ENCODE measurements around the gene PTPRN2. TPM values are rescaled to one million over a fixed set of nuclear protein-coding genes. Genes with fewer than 3 reads are reported as not detected.

PTPRN2 gene
- polyA plus RNA-seq, 1 of the 3 experiments (the other 2 are of a cell fraction): 4.0 TPM

DNA sequence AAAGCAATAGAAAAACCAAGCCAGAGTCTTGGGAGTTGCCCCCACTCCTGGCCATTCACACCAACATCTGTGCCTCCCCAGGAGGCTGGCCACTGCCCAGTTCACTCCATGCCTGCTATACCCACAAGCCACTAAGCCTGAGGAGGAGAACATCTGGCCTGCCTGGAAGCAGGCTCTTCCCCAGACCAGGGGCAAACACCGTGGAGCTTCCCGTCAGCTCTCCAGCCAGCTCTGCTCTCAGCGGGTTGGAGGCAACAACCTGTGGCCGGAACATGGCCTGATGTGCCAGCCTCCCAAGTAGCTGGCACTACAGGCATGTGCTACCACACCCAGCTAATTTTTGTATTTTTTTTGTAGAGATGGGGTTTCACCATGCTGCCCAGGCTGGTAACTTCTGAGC, 9.1 kb upstream of the PTPRN2 start:
- Histone ChIP-seq H4K20me1 (ENCODE audit: insufficient read depth) (no peaks in the 10 kb centered on the region), H3K4me1 (ENCODE audit: control insufficient read depth in 1 of 2, insufficient read depth in 2 of 2, low read depth in 1 of 2, low read length in 1 of 2) (no peaks in the 10 kb centered on the region; a peak in 1 of 4 replicates), H3K36me3 (replicated peaks in 1 of 2; ENCODE audit: control insufficient read depth in 1 of 2, insufficient read depth in 2 of 2, low read length in 1 of 2) (no peaks in the 10 kb centered on the region), H3K9me3 (no peaks in the 10 kb centered on the region), H3K79me2 (ENCODE audit: insufficient read depth) (no peaks in the 10 kb centered on the region), H3K4me3 (ENCODE audit: low read depth in 2 of 2, low read length in 1 of 2) (no peak overlapping the region), H3F3A (replicated peaks; ENCODE audit: insufficient read depth) (peaks cover 3% of the 10 kb centered on the region), H3K4me2 (no peak overlapping the region), H2AFZ (ENCODE audit: low read depth) (no peak overlapping the region), H3K27me3 (ENCODE audit: insufficient read depth) (no peaks in the 10 kb centered on the region), H3K9ac (no peak overlapping the region), H3K9me2 (no peaks in the 10 kb centered on the region), H3K27ac (ENCODE audit: low read depth in 2 of 2, low read length in 1 of 2) (no peak overlapping the region)
- CTCF ChIA-PET: no interaction called here
- POLR2A ChIA-PET: no interaction called here
- WGBS (ENCODE audit: low lambda C conversion rate): 74% methylated on average over 4 of the region's 4 CpGs
- DNase-seq: no peak
- TF ChIP-seq ELF1 (IDR thresholded peaks at IDR 0.05) (no peak), FOXM1 (IDR thresholded peaks at IDR 0.05; ENCODE audit: low read depth) (no peak), YY1 (IDR thresholded peaks at IDR 0.05; ENCODE audit: low read depth) (no peak), FOXJ3 (CRISPR knock-in tag; IDR thresholded peaks at IDR 0.05) (no peak), RFX5 (IDR thresholded peaks at IDR 0.05; ENCODE audit: low read length) (no peak), SIN3A (IDR thresholded peaks at IDR 0.05; ENCODE audit: borderline replicate concordance, low read depth, low read length) (no peak)
- TF ChIP-seq, protein P1, sequence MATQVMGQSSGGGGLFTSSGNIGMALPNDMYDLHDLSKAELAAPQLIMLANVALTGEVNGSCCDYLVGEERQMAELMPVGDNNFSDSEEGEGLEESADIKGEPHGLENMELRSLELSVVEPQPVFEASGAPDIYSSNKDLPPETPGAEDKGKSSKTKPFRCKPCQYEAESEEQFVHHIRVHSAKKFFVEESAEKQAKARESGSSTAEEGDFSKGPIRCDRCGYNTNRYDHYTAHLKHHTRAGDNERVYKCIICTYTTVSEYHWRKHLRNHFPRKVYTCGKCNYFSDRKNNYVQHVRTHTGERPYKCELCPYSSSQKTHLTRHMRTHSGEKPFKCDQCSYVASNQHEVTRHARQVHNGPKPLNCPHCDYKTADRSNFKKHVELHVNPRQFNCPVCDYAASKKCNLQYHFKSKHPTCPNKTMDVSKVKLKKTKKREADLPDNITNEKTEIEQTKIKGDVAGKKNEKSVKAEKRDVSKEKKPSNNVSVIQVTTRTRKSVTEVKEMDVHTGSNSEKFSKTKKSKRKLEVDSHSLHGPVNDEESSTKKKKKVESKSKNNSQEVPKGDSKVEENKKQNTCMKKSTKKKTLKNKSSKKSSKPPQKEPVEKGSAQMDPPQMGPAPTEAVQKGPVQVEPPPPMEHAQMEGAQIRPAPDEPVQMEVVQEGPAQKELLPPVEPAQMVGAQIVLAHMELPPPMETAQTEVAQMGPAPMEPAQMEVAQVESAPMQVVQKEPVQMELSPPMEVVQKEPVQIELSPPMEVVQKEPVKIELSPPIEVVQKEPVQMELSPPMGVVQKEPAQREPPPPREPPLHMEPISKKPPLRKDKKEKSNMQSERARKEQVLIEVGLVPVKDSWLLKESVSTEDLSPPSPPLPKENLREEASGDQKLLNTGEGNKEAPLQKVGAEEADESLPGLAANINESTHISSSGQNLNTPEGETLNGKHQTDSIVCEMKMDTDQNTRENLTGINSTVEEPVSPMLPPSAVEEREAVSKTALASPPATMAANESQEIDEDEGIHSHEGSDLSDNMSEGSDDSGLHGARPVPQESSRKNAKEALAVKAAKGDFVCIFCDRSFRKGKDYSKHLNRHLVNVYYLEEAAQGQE (IDR thresholded peaks at IDR 0.05; ENCODE audit: low read depth, low read length): no peak
- TF ChIP-seq, protein P2, sequence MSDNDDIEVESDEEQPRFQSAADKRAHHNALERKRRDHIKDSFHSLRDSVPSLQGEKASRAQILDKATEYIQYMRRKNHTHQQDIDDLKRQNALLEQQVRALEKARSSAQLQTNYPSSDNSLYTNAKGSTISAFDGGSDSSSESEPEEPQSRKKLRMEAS (IDR thresholded peaks at IDR 0.05; ENCODE audit: low read depth): no peak

DNA sequence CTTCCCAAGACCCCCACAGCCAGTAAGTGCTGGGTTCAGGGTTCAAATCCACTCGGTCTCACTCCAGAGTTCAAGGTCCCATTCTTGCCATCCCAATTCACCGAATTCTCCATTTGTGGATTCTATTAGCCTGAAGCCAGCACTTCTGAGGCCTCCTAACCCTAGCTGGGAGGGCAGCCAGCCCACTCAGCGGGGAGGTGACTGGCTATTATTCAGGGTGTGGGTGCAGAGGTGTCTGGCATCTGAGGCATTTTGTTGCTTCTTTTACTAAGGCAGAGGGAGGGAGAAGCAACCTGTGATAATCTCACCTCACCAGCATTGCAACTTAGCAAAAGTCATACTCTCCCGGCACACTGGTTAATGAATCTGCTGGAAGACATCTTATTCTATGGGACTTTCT, 8.7 kb upstream of the PTPRN2 start:
- H3K9me3 ChIP-seq: no peaks in the 10 kb centered on the region
- no peaks in the 10 kb centered on the region for H4K20me1 ChIP-seq (ENCODE audit: insufficient read depth)
- ChIA-PET POLR2A (no interaction called here), CTCF (no interaction called here)
- H2AFZ ChIP-seq (ENCODE audit: low read depth): no peak overlapping the region
- H3F3A ChIP-seq (replicated peaks; ENCODE audit: insufficient read depth): peaks cover 3% of the 10 kb centered on the region
- TF ChIP-seq ELF1 (IDR thresholded peaks at IDR 0.05) (no peak), RCOR1 (IDR thresholded peaks at IDR 0.05; ENCODE audit: low read length) (no peak), POLR2AphosphoS5 (IDR thresholded peaks at IDR 0.05; ENCODE audit: low read depth, low read length) (no peak), YY1 (IDR thresholded peaks at IDR 0.05; ENCODE audit: low read depth) (no peak), RAD21 (IDR thresholded peaks at IDR 0.05; ENCODE audit: low read length) (no peak)
- TF ChIP-seq, protein P3, sequence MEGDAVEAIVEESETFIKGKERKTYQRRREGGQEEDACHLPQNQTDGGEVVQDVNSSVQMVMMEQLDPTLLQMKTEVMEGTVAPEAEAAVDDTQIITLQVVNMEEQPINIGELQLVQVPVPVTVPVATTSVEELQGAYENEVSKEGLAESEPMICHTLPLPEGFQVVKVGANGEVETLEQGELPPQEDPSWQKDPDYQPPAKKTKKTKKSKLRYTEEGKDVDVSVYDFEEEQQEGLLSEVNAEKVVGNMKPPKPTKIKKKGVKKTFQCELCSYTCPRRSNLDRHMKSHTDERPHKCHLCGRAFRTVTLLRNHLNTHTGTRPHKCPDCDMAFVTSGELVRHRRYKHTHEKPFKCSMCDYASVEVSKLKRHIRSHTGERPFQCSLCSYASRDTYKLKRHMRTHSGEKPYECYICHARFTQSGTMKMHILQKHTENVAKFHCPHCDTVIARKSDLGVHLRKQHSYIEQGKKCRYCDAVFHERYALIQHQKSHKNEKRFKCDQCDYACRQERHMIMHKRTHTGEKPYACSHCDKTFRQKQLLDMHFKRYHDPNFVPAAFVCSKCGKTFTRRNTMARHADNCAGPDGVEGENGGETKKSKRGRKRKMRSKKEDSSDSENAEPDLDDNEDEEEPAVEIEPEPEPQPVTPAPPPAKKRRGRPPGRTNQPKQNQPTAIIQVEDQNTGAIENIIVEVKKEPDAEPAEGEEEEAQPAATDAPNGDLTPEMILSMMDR (IDR thresholded peaks at IDR 0.05): no peak
- TF ChIP-seq, protein P4, sequence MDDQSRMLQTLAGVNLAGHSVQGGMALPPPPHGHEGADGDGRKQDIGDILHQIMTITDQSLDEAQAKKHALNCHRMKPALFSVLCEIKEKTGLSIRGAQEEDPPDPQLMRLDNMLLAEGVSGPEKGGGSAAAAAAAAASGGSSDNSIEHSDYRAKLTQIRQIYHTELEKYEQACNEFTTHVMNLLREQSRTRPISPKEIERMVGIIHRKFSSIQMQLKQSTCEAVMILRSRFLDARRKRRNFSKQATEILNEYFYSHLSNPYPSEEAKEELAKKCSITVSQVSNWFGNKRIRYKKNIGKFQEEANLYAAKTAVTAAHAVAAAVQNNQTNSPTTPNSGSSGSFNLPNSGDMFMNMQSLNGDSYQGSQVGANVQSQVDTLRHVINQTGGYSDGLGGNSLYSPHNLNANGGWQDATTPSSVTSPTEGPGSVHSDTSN (IDR thresholded peaks at IDR 0.05): no peak
- TF ChIP-seq, protein P5, sequence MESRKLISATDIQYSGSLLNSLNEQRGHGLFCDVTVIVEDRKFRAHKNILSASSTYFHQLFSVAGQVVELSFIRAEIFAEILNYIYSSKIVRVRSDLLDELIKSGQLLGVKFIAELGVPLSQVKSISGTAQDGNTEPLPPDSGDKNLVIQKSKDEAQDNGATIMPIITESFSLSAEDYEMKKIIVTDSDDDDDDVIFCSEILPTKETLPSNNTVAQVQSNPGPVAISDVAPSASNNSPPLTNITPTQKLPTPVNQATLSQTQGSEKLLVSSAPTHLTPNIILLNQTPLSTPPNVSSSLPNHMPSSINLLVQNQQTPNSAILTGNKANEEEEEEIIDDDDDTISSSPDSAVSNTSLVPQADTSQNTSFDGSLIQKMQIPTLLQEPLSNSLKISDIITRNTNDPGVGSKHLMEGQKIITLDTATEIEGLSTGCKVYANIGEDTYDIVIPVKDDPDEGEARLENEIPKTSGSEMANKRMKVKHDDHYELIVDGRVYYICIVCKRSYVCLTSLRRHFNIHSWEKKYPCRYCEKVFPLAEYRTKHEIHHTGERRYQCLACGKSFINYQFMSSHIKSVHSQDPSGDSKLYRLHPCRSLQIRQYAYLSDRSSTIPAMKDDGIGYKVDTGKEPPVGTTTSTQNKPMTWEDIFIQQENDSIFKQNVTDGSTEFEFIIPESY (IDR thresholded peaks at IDR 0.05; ENCODE audit: borderline replicate concordance, low read depth): no peak
- H3K9ac ChIP-seq: no peak overlapping the region
- no peak overlapping the region for H3K27ac ChIP-seq (ENCODE audit: low read depth in 2 of 2, low read length in 1 of 2)
- no peaks in the 10 kb centered on the region; a peak in 1 of 4 replicates for H3K4me1 ChIP-seq (ENCODE audit: control insufficient read depth in 1 of 2, insufficient read depth in 2 of 2, low read depth in 1 of 2, low read length in 1 of 2)
- H3K4me3 ChIP-seq (ENCODE audit: low read depth in 2 of 2, low read length in 1 of 2): no peak overlapping the region
- H3K9me2 ChIP-seq: no peaks in the 10 kb centered on the region
- no peak for DNase-seq
- no peaks in the 10 kb centered on the region for H3K27me3 ChIP-seq (ENCODE audit: insufficient read depth)
- H3K36me3 ChIP-seq (replicated peaks in 1 of 2; ENCODE audit: control insufficient read depth in 1 of 2, insufficient read depth in 2 of 2, low read length in 1 of 2): no peaks in the 10 kb centered on the region
- no peak overlapping the region for H3K4me2 ChIP-seq
- no peaks in the 10 kb centered on the region for H3K79me2 ChIP-seq (ENCODE audit: insufficient read depth)
- 96% methylated on average over 4 of the region's 4 CpGs for WGBS (ENCODE audit: low lambda C conversion rate)
